ENCODE results near the gene IP6K2. TPM values are rescaled to one million over a fixed set of nuclear protein-coding genes. Genes with fewer than 3 reads are reported as not detected.

Gene IP6K2
- total and polyA plus RNA-seq, 10 of the 15 experiments (the other 5 are each of a cell fraction or from before 2014, with no cell fraction given), result 25.8 to 95.9 (median 69.0) TPM

DNA sequence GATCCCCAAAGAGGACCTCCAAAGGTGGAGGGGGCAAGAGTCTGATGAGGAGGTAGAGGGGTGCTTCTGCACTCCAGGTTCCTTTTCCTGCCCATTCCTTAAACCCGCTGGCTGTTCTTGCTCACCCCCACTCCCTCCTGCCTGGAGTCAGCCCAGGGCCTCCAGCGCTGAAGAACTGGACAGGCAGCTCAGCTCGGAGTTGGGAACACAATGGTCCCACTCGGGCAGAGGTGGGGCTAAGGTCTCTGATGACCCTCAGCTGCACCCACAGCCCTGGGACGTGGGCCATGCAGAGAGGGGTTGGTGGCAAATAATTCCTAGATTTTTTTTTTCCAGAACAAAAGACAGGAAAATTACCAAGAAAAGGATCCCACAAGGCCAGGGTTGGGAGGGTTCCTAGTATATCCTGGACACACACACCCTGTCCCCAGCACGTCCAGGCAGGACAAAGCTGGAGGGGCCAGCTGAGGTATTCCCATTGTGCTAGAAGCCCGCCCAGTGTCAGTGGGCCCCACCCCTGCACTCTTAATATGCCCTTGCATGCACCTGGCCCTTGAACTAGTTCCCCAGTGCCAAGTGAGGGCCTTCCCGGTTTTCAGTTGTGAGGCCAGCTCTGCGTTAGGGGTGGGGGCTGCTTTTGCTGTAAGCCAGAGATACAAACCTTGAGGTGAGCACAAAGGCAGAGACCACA, 22.1 kb upstream of the IP6K2 start:
- in situ Hi-C loops (cut with MboI), result no loop called here
- Histone ChIP-seq H4K20me1 (ENCODE audit: control insufficient read depth, insufficient read depth) (no peaks in the 10 kb centered on the region), H3K9me3 (replicated peaks; ENCODE audit: control insufficient read depth, insufficient read depth, low read length) (no peaks in the 10 kb centered on the region), H2AFZ (ENCODE audit: control insufficient read depth, low read depth, low read length) (peak overlapping the region; percentile 80; the same call in 1 of the 2 replicates), H3K4me3 (no peak overlapping the region), H3K36me3 (ENCODE audit: control insufficient read depth in 2 of 2, insufficient read depth in 2 of 2, low read length in 1 of 2) (no peaks in the 10 kb centered on the region), H3K4me2 (ENCODE audit: control insufficient read depth, insufficient read depth) (no peak overlapping the region), H3K79me2 (ENCODE audit: control insufficient read depth, insufficient read depth, low read length) (no peaks in the 10 kb centered on the region), H3K9ac (ENCODE audit: control insufficient read depth, insufficient read depth, low read length) (no peak overlapping the region), H3K4me1 (ENCODE audit: control insufficient read depth, insufficient read depth, low read length) (peaks cover 9% of the 10 kb centered on the region), H3K27ac (ENCODE audit: control insufficient read depth, insufficient read depth) (no peak overlapping the region), H3K27me3 (replicated peaks in 1 of 2; ENCODE audit: control insufficient read depth in 2 of 2, insufficient read depth in 2 of 2, low read length in 1 of 2) (no peaks in the 10 kb centered on the region)
- ChIA-PET SMC1A (ENCODE audit: uncharacterized antibody, unreplicated experiment) (interaction anchor here (0.7 to 2.4 kb wide), 10 partner anchors 17 to 268 kb away, joined by 3 to 8 read pairs (median 4); partner anchors contain the start of genes ARIH2 and WDR6), RAD21 (ENCODE audit: unreplicated experiment) (interaction anchor here (0.9 to 1.7 kb wide), 12 partner anchors 37 to 338 kb away, joined by 3 to 18 read pairs (median 3); partner anchors contain the start of genes ARIH2 and PFKFB4), POLR2A (interaction anchor here (0.6 kb wide), 1 partner anchor 181 kb away, joined by 5 read pairs; no protein-coding TSS in a partner anchor), CTCF (interaction anchor here (0.6 to 3.1 kb wide), 44 partner anchors 8 to 1125 kb away, joined by 3 to 36 read pairs (median 4); partner anchors contain the start of genes ARIH2, NCKIPSD, SLC25A20 and SLC26A6)
- ATAC-seq, result no peak
- no TSS peak for BruUV-seq (replicated peaks)
- intact Hi-C loops (cut with micrococcal nuclease; ENCODE audit: unreplicated experiment), result no loop called here
- 93% methylated on average over 9 of the region's 9 CpGs for WGBS (ENCODE audit: insufficient coverage, insufficient replicate concordance, low lambda C conversion rate, missing lambda C conversion rate)
- TF ChIP-seq PML (IDR thresholded peaks at IDR 0.05; ENCODE audit: low read length) (no peak), ETV6 (conservative IDR thresholded peaks at IDR 0.05 in 1 of 2, IDR thresholded peaks at IDR 0.05 in 1 of 2; ENCODE audit: borderline replicate concordance in 1 of 2, low read depth in 1 of 2) (no peak), KLF5 (IDR thresholded peaks at IDR 0.05; ENCODE audit: partially characterized antibody) (no peak), SIX5 (IDR thresholded peaks at IDR 0.05; ENCODE audit: low read depth, low read length, severe bottlenecking) (no peak), STAT3 (IDR thresholded peaks at IDR 0.05; ENCODE audit: low read depth, low read length) (no peak), ZZZ3 (IDR thresholded peaks at IDR 0.05; ENCODE audit: control insufficient read depth, insufficient read length, low read depth) (no peak), GATAD2B (conservative IDR thresholded peaks at IDR 0.05; ENCODE audit: low read depth) (no peak), HDAC6 (IDR thresholded peaks at IDR 0.05; ENCODE audit: unreplicated experiment) (no peak), WRNIP1 (IDR thresholded peaks at IDR 0.05; ENCODE audit: borderline replicate concordance, low read depth, low read length) (no peak), MYB (IDR thresholded peaks at IDR 0.05; ENCODE audit: borderline replicate concordance, low read depth, low read length) (no peak), MXI1 (IDR thresholded peaks at IDR 0.05; ENCODE audit: low read depth, low read length) (no peak)
- TF ChIP-seq, protein P1, sequence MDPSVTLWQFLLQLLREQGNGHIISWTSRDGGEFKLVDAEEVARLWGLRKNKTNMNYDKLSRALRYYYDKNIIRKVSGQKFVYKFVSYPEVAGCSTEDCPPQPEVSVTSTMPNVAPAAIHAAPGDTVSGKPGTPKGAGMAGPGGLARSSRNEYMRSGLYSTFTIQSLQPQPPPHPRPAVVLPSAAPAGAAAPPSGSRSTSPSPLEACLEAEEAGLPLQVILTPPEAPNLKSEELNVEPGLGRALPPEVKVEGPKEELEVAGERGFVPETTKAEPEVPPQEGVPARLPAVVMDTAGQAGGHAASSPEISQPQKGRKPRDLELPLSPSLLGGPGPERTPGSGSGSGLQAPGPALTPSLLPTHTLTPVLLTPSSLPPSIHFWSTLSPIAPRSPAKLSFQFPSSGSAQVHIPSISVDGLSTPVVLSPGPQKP (IDR thresholded peaks at IDR 0.05; ENCODE audit: low read depth, low read length), result no peak
- TF ChIP-seq, protein P2, sequence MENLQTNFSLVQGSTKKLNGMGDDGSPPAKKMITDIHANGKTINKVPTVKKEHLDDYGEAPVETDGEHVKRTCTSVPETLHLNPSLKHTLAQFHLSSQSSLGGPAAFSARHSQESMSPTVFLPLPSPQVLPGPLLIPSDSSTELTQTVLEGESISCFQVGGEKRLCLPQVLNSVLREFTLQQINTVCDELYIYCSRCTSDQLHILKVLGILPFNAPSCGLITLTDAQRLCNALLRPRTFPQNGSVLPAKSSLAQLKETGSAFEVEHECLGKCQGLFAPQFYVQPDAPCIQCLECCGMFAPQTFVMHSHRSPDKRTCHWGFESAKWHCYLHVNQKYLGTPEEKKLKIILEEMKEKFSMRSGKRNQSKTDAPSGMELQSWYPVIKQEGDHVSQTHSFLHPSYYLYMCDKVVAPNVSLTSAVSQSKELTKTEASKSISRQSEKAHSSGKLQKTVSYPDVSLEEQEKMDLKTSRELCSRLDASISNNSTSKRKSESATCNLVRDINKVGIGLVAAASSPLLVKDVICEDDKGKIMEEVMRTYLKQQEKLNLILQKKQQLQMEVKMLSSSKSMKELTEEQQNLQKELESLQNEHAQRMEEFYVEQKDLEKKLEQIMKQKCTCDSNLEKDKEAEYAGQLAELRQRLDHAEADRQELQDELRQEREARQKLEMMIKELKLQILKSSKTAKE (IDR thresholded peaks at IDR 0.05; ENCODE audit: low read depth, poor library complexity, severe bottlenecking), result no peak
- TF ChIP-seq, protein P3, sequence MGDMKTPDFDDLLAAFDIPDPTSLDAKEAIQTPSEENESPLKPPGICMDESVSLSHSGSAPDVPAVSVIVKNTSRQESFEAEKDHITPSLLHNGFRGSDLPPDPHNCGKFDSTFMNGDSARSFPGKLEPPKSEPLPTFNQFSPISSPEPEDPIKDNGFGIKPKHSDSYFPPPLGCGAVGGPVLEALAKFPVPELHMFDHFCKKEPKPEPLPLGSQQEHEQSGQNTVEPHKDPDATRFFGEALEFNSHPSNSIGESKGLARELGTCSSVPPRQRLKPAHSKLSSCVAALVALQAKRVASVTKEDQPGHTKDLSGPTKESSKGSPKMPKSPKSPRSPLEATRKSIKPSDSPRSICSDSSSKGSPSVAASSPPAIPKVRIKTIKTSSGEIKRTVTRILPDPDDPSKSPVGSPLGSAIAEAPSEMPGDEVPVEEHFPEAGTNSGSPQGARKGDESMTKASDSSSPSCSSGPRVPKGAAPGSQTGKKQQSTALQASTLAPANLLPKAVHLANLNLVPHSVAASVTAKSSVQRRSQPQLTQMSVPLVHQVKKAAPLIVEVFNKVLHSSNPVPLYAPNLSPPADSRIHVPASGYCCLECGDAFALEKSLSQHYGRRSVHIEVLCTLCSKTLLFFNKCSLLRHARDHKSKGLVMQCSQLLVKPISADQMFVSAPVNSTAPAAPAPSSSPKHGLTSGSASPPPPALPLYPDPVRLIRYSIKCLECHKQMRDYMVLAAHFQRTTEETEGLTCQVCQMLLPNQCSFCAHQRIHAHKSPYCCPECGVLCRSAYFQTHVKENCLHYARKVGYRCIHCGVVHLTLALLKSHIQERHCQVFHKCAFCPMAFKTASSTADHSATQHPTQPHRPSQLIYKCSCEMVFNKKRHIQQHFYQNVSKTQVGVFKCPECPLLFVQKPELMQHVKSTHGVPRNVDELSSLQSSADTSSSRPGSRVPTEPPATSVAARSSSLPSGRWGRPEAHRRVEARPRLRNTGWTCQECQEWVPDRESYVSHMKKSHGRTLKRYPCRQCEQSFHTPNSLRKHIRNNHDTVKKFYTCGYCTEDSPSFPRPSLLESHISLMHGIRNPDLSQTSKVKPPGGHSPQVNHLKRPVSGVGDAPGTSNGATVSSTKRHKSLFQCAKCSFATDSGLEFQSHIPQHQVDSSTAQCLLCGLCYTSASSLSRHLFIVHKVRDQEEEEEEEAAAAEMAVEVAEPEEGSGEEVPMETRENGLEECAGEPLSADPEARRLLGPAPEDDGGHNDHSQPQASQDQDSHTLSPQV (IDR thresholded peaks at IDR 0.05), result no peak
- DNase-seq (ENCODE audit: low read depth, low spot score), result no peak
- no peak for FAIRE-seq

Data from GM12878 (cell line).